HepG2 (cell line): ENCODE data around the gene PROC. TPM values are rescaled to one million over a fixed set of nuclear protein-coding genes. Genes with fewer than 3 reads are reported as not detected.

Experiments used
- POLR2AphosphoS5 ChIP-seq: IDR thresholded peaks from 2 replicates; pipeline ENCODE4 v1.6.1; 2012; ENCODE audit warnings: low read depth, low read length
- ZNF614 ChIP-seq: IDR thresholded peaks from 2 replicates; pipeline ENCODE4 v1.6.1; 2018; ENCODE audit warnings: missing biosample characterization, missing genetic modification reagents, inconsistent platforms, borderline replicate concordance
- ZNF780A ChIP-seq: sonication (generic); formaldehyde crosslinking; IDR thresholded peaks from 2 replicates; pipeline ENCODE4 v1.8.0; 2022; ENCODE audit warnings: mild to moderate bottlenecking, missing genetic modification reagents, moderate library complexity
- polyA plus RNA-seq, 8 experiments: library from polyadenylated mRNA; depleted of rRNA in 3 of 8; stranded (reverse) in 7 of 8; unstranded in 1 of 8; fragments of >200 nt; fragmentation: Illumina TruSeq in 4 of 8; extraction: Trizol in 4 of 8; gene quantifications; 2 replicates each; pipeline versions ENCODE4 v1.2.1 to v1.2.3, GENCODE V29; 2011 to 2016; ENCODE audit warnings: low read depth in 4 of 8, missing spikeins in 1 of 8, mixed read lengths in 1 of 8; ENCODE audit not compliant: insufficient read depth in 1 of 8
- total RNA-seq, 5 experiments: library from RNA; depleted of rRNA; stranded (reverse); fragments of >200 nt; fragmentation: Illumina TruSeq; extraction: Trizol; gene quantifications; 2 replicates each; pipeline ENCODE4 v1.2.3, GENCODE V29; 2016; ENCODE audit warnings: low read depth in 1 of 5
- TF ChIP-seq, protein P1 (sequence below): sonication (generic); formaldehyde crosslinking; conservative IDR thresholded peaks from 2 replicates; pipeline ENCODE4 v1.4.0; 2020; ENCODE audit warnings: mild to moderate bottlenecking, missing genetic modification reagents, moderate library complexity
- TF ChIP-seq, protein P2 (sequence below): sonication (generic); formaldehyde crosslinking; IDR thresholded peaks from 2 replicates; pipeline ENCODE4 v1.8.1; 2023; ENCODE audit warnings: missing genetic modification reagents, inconsistent platforms, borderline replicate concordance
- TF ChIP-seq, protein P3 (sequence below): sonication (generic); formaldehyde crosslinking; IDR thresholded peaks from 2 replicates; pipeline ENCODE4 v1.4.0; 2020; ENCODE audit warnings: missing genetic modification reagents, borderline replicate concordance
- TF ChIP-seq, protein P4 (sequence below): IDR thresholded peaks from 2 replicates; pipeline ENCODE4 v1.6.1; 2018; ENCODE audit warnings: missing genetic modification reagents
- TF ChIP-seq, protein P5 (sequence below): sonication (generic); formaldehyde crosslinking; IDR thresholded peaks from 2 replicates; pipeline ENCODE4 v1.4.0; 2020; ENCODE audit warnings: missing genetic modification reagents, borderline replicate concordance
- TF ChIP-seq, protein P6 (sequence below): IDR thresholded peaks from 2 replicates; pipeline ENCODE4 v1.6.1; 2016; ENCODE audit warnings: low read depth

The PROC gene
- total and polyA plus RNA-seq, 2 of the 13 experiments (the other 11 are each of a cell fraction or from before 2014, with no cell fraction given), result 134 to 185 TPM

DNA sequence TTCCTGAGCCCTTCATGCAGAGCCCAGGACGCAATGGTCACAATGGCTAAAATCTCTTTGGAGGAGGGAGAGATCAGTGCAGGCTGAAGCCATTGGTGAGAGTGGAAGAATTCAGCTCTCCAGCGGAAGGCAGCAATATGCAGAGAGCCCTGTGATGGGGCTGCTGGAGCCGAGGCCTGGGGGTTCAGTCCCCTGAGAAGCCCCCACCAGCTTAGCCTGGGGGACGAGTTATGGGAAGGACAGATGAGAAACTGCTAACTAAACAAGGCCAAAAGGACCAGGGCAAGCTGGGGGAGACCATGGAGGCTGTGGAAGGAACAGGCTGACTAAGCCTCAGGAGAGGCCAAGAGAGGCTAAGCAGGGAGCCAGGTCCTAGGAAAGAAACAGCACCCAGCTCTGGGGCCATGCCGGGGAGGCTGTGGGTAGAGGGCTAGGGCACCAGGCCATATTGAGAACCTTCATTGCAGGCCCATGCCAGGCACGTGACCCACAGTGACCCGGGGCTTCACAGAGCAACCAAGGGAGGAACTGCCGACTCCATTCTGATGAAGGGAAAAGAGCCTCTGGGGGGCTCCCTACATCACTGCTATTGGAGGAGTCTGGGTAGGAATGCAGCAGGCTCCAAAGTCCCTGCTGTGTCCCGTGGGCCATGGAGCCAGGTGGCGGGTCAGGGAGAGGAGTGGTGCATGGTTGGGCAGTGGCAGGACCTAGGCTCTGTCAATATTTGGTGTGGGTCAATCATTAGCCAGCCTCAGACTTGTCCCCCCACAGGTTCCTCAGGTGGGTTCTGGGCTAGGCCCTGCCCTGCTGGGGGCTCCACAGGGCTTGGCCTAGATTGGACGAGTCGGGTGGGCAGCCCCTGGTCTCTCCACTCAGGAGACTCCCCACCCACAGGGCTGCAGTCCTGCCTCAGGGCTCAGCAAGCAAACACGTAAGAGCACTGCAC is 19.8 kb downstream of the PROC start (continued):
- TF ChIP-seq, protein P1, sequence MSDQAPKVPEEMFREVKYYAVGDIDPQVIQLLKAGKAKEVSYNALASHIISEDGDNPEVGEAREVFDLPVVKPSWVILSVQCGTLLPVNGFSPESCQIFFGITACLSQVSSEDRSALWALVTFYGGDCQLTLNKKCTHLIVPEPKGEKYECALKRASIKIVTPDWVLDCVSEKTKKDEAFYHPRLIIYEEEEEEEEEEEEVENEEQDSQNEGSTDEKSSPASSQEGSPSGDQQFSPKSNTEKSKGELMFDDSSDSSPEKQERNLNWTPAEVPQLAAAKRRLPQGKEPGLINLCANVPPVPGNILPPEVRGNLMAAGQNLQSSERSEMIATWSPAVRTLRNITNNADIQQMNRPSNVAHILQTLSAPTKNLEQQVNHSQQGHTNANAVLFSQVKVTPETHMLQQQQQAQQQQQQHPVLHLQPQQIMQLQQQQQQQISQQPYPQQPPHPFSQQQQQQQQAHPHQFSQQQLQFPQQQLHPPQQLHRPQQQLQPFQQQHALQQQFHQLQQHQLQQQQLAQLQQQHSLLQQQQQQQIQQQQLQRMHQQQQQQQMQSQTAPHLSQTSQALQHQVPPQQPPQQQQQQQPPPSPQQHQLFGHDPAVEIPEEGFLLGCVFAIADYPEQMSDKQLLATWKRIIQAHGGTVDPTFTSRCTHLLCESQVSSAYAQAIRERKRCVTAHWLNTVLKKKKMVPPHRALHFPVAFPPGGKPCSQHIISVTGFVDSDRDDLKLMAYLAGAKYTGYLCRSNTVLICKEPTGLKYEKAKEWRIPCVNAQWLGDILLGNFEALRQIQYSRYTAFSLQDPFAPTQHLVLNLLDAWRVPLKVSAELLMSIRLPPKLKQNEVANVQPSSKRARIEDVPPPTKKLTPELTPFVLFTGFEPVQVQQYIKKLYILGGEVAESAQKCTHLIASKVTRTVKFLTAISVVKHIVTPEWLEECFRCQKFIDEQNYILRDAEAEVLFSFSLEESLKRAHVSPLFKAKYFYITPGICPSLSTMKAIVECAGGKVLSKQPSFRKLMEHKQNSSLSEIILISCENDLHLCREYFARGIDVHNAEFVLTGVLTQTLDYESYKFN (CRISPR knock-in tag), result peak; percentile 100
- TF ChIP-seq POLR2AphosphoS5 (peak; percentile 74), ZNF780A (no peak), ZNF614 (CRISPR knock-in tag) (peak; percentile 95)
- TF ChIP-seq, protein P2, sequence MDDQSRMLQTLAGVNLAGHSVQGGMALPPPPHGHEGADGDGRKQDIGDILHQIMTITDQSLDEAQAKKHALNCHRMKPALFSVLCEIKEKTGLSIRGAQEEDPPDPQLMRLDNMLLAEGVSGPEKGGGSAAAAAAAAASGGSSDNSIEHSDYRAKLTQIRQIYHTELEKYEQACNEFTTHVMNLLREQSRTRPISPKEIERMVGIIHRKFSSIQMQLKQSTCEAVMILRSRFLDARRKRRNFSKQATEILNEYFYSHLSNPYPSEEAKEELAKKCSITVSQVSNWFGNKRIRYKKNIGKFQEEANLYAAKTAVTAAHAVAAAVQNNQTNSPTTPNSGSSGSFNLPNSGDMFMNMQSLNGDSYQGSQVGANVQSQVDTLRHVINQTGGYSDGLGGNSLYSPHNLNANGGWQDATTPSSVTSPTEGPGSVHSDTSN (CRISPR knock-in tag), result no peak
- TF ChIP-seq, protein P3, sequence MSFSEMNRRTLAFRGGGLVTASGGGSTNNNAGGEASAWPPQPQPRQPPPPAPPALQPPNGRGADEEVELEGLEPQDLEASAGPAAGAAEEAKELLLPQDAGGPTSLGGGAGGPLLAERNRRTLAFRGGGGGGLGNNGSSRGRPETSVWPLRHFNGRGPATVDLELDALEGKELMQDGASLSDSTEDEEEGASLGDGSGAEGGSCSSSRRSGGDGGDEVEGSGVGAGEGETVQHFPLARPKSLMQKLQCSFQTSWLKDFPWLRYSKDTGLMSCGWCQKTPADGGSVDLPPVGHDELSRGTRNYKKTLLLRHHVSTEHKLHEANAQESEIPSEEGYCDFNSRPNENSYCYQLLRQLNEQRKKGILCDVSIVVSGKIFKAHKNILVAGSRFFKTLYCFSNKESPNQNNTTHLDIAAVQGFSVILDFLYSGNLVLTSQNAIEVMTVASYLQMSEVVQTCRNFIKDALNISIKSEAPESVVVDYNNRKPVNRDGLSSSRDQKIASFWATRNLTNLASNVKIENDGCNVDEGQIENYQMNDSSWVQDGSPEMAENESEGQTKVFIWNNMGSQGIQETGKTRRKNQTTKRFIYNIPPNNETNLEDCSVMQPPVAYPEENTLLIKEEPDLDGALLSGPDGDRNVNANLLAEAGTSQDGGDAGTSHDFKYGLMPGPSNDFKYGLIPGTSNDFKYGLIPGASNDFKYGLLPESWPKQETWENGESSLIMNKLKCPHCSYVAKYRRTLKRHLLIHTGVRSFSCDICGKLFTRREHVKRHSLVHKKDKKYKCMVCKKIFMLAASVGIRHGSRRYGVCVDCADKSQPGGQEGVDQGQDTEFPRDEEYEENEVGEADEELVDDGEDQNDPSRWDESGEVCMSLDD (CRISPR knock-in tag), result peak; percentile 63; the same call in 1 of the 2 replicates
- TF ChIP-seq, protein P4, sequence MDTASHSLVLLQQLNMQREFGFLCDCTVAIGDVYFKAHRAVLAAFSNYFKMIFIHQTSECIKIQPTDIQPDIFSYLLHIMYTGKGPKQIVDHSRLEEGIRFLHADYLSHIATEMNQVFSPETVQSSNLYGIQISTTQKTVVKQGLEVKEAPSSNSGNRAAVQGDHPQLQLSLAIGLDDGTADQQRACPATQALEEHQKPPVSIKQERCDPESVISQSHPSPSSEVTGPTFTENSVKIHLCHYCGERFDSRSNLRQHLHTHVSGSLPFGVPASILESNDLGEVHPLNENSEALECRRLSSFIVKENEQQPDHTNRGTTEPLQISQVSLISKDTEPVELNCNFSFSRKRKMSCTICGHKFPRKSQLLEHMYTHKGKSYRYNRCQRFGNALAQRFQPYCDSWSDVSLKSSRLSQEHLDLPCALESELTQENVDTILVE, result peak; percentile 42; the same call in 1 of the 2 replicates
- TF ChIP-seq, protein P5, sequence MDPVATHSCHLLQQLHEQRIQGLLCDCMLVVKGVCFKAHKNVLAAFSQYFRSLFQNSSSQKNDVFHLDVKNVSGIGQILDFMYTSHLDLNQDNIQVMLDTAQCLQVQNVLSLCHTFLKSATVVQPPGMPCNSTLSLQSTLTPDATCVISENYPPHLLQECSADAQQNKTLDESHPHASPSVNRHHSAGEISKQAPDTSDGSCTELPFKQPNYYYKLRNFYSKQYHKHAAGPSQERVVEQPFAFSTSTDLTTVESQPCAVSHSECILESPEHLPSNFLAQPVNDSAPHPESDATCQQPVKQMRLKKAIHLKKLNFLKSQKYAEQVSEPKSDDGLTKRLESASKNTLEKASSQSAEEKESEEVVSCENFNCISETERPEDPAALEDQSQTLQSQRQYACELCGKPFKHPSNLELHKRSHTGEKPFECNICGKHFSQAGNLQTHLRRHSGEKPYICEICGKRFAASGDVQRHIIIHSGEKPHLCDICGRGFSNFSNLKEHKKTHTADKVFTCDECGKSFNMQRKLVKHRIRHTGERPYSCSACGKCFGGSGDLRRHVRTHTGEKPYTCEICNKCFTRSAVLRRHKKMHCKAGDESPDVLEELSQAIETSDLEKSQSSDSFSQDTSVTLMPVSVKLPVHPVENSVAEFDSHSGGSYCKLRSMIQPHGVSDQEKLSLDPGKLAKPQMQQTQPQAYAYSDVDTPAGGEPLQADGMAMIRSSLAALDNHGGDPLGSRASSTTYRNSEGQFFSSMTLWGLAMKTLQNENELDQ (CRISPR knock-in tag), result no peak
- TF ChIP-seq, protein P6, sequence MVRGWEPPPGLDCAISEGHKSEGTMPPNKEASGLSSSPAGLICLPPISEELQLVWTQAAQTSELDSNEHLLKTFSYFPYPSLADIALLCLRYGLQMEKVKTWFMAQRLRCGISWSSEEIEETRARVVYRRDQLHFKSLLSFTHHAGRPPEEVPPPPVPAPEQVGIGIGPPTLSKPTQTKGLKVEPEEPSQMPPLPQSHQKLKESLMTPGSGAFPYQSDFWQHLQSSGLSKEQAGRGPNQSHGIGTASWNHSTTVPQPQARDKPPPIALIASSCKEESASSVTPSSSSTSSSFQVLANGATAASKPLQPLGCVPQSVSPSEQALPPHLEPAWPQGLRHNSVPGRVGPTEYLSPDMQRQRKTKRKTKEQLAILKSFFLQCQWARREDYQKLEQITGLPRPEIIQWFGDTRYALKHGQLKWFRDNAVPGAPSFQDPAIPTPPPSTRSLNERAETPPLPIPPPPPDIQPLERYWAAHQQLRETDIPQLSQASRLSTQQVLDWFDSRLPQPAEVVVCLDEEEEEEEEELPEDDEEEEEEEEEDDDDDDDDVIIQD (CRISPR knock-in tag), result peak; percentile 98
